K562 (cell line): ENCODE results near the gene CPT1B. TPM values are rescaled to one million over a fixed set of nuclear protein-coding genes. Genes with fewer than 3 reads are reported as not detected.

Source experiments
- ATAC-seq: fragments of 200-7000 bp; cut with Tn5 transposase; 3 replicates; pipeline ENCODE4 v1.9.1; 2020; ENCODE audit warnings: moderate library complexity
- BruUV-seq: library from RNA; stranded (reverse); fragments of 400-500 nt; replicated peaks from 2 replicates; lab custom pipeline; 2021; lab: Mats Ljungman, UMichigan
- CTCF ChIA-PET: fragments of 300-600 bp; formaldehyde crosslinking; extraction: SDS; loops from one replicate; lab custom pipeline; 2021; ENCODE audit warnings: low intra/inter-chr PET ratio; lab: Yijun Ruan, JAX
- POLR2A ChIA-PET: fragments of 300-600, 350-650 bp; sonication (Branson Sonifier 250); formaldehyde crosslinking; extraction: SDS; loops from one replicate; lab custom pipeline; 2021; ENCODE audit warnings: antibody characterized with exemption, inconsistent platforms; lab: Yijun Ruan, JAX
- DNase-seq, 4 experiments: peaks; one replicate each; pipeline versions ENCODE4 v3.0.0 to v3.0.0-alpha.2; 2011 to 2018; ENCODE audit warnings: low spot score in 3 of 4, mixed read lengths in 3 of 4; ENCODE audit errors: extremely low read depth in 1 of 4
- FAIRE-seq: peaks from 2 replicates; lab custom pipeline; 2011; peaks lifted over from hg19 to GRCh38; lab: Jason Lieb, UNC
- H2AFZ ChIP-seq: 2 replicates; pipeline ENCODE4 v1.6.0; 2011; ENCODE audit warnings: low read depth, low read length, control low read depth, inconsistent platforms
- H3K27ac ChIP-seq: fragments of 200-600 bp; 3 replicates; pipeline ENCODE4 v1.8.0; 2011; ENCODE audit warnings: low read depth, mild to moderate bottlenecking, control low read depth, inconsistent platforms, low read length, moderate library complexity, mixed read lengths; ENCODE audit errors: extremely low read depth
- H3K27me3 ChIP-seq, 2 experiments: fragments of 300-600 bp in 1 of 2; 2 replicates in 1 of 2; 3 replicates in 1 of 2; pipeline versions ENCODE4 v1.6.0 to v1.8.0; 2011; ENCODE audit warnings: inconsistent platforms in 2 of 2, low read length in 2 of 2, mild to moderate bottlenecking in 1 of 2, mixed read lengths in 1 of 2, moderate library complexity in 1 of 2; ENCODE audit not compliant: control insufficient read depth in 2 of 2, insufficient read depth in 2 of 2
- H3K36me3 ChIP-seq: fragments of 300-600 bp; 3 replicates; pipeline ENCODE4 v1.8.0; 2011; ENCODE audit warnings: mild to moderate bottlenecking, low read length, inconsistent platforms; ENCODE audit not compliant: control insufficient read depth, insufficient read depth
- H3K4me1 ChIP-seq, 2 experiments: fragments of 200-600 bp in 1 of 2; replicated peaks in 1 of 2; 2 replicates in 1 of 2; 3 replicates in 1 of 2; pipeline versions ENCODE4 v1.5.1 to v1.8.0; 2011; ENCODE audit warnings: inconsistent platforms in 2 of 2, low read length in 2 of 2, mild to moderate bottlenecking in 1 of 2, mixed read lengths in 1 of 2, moderate library complexity in 1 of 2; ENCODE audit not compliant: control insufficient read depth in 2 of 2, insufficient read depth in 2 of 2
- H3K4me2 ChIP-seq: 2 replicates; pipeline ENCODE4 v1.6.1; 2011; ENCODE audit warnings: low read length, control low read depth, inconsistent platforms, mixed read lengths; ENCODE audit not compliant: insufficient read depth
- H3K4me3 ChIP-seq: fragments of 200-600 bp; sonication (generic), shearing (Covaris generic); 2 replicates; pipeline ENCODE4 v1.5.1; 2016; ENCODE audit warnings: control low read depth, inconsistent platforms
- H3K79me2 ChIP-seq: fragments of 200-600 bp; 3 replicates; pipeline ENCODE4 v1.8.0; 2011; ENCODE audit warnings: low read length, inconsistent platforms; ENCODE audit not compliant: control insufficient read depth, insufficient read depth
- H3K9ac ChIP-seq, 2 experiments: 2 replicates each; pipeline versions ENCODE4 v1.6.0 to v1.6.1; 2011; ENCODE audit warnings: low read depth in 2 of 2, low read length in 2 of 2, control low read depth in 1 of 2, inconsistent platforms in 1 of 2, mild to moderate bottlenecking in 1 of 2, mixed read lengths in 1 of 2; ENCODE audit not compliant: insufficient read depth in 1 of 2
- H3K9me1 ChIP-seq: one replicate; pipeline ENCODE4 v1.6.0; 2011; ENCODE audit warnings: inconsistent platforms, mild to moderate bottlenecking, low read length, moderate library complexity; ENCODE audit not compliant: control insufficient read depth, insufficient read depth
- H3K9me3 ChIP-seq: replicated peaks from 2 replicates; pipeline ENCODE4 v1.5.1; 2011; ENCODE audit warnings: low read depth, low read length, inconsistent platforms; ENCODE audit not compliant: control insufficient read depth, insufficient read depth
- H4K20me1 ChIP-seq: replicated peaks from 2 replicates; pipeline ENCODE4 v1.6.1; 2011; ENCODE audit warnings: low read length, inconsistent platforms, mixed read lengths; ENCODE audit not compliant: control insufficient read depth, insufficient read depth
- CBX3 ChIP-seq, 2 experiments: IDR thresholded peaks; 1 replicate in 1 of 2; 2 replicates in 1 of 2; pipeline ENCODE4 v1.6.1; 2012; ENCODE audit warnings: inconsistent platforms in 2 of 2, low read length in 2 of 2, borderline replicate concordance in 1 of 2, control low read depth in 1 of 2
- GTF2B ChIP-seq: IDR thresholded peaks from 2 replicates; pipeline ENCODE4 v1.6.1; 2011; ENCODE audit not compliant: insufficient read length; ENCODE audit errors: extremely low read depth
- HINFP ChIP-seq: fragments of 450-650 bp; conservative IDR thresholded peaks from 2 replicates; pipeline ENCODE4 v1.6.1; 2016; ENCODE audit warnings: missing genetic modification characterization, low read depth, mild to moderate bottlenecking, control low read depth, missing compliant biosample characterization
- ILF3 ChIP-seq: fragments of 450-650 bp; IDR thresholded peaks from 2 replicates; pipeline ENCODE4 v1.6.1; 2018; ENCODE audit warnings: antibody characterized with exemption, mild to moderate bottlenecking, moderate library complexity, borderline replicate concordance
- JUND ChIP-seq, 2 experiments: IDR thresholded peaks; 2 replicates in 1 of 2; 3 replicates in 1 of 2; pipeline ENCODE4 v1.6.1; 2011; ENCODE audit warnings: borderline replicate concordance in 2 of 2, low read depth in 2 of 2, low read length in 2 of 2, improper control_type of control experiment in 1 of 2, missing biosample characterization in 1 of 2, missing genetic modification characterization in 1 of 2, missing genetic modification reagents in 1 of 2
- NR2C1 ChIP-seq, 2 experiments: fragments of 450-650 bp; IDR thresholded peaks; 2 replicates each; pipeline ENCODE4 v1.6.1; 2017; ENCODE audit warnings: mild to moderate bottlenecking in 2 of 2, antibody characterized with exemption in 1 of 2, inconsistent platforms in 1 of 2, missing compliant biosample characterization in 1 of 2, missing genetic modification characterization in 1 of 2
- PML ChIP-seq: IDR thresholded peaks from 2 replicates; pipeline ENCODE4 v1.6.1; 2012; ENCODE audit warnings: low read length, inconsistent platforms
- RBM34 ChIP-seq: fragments of 200-400 bp; formaldehyde crosslinking; IDR thresholded peaks from 2 replicates; pipeline ENCODE4 v1.6.1; 2018; ENCODE audit warnings: low read length, borderline replicate concordance; ENCODE audit not compliant: insufficient read depth
- ZFP91 ChIP-seq: sonication (generic); formaldehyde crosslinking; IDR thresholded peaks from 2 replicates; pipeline ENCODE4 v1.8.0; 2022; ENCODE audit warnings: mild to moderate bottlenecking, missing genetic modification reagents
- ZNF282 ChIP-seq: sonication (generic); formaldehyde crosslinking; IDR thresholded peaks from 2 replicates; pipeline ENCODE4 v1.8.1; 2023; ENCODE audit warnings: missing genetic modification reagents
- ZNF511 ChIP-seq: sonication (generic); formaldehyde crosslinking; IDR thresholded peaks from 2 replicates; pipeline ENCODE4 v1.8.0; 2022; ENCODE audit warnings: mild to moderate bottlenecking, missing genetic modification reagents
- WGBS: fragments of 100-300 bp; shearing (Covaris generic); methylation state at CpG from one replicate; pipeline ENCODE4 v1.1.6; 2016; ENCODE audit warnings: low coverage, mixed read lengths; ENCODE audit not compliant: insufficient coverage; ENCODE audit errors: missing lambda C conversion rate; 5-methylcytosine and 5-hydroxymethylcytosine counted together
- in situ Hi-C: fragments of 300-500 bp; cut with MboI; formaldehyde crosslinking; loops from 4 replicates; pipeline ENCODE4 v1.15.0; 2018; ENCODE audit warnings: inconsistent platforms, mixed read lengths
- intact Hi-C: fragments of 100-400 bp; cut with micrococcal nuclease; formaldehyde crosslinking; loops from 2 replicates; pipeline ENCODE4 v1.14.2; 2022
- polyA plus RNA-seq, 8 experiments: library from polyadenylated mRNA; depleted of rRNA in 4 of 8; stranded (reverse) in 5 of 8; unstranded in 3 of 8; fragments of >200 nt; fragmentation: Nextera tagmentation in 2 of 8; fragmentation: Illumina TruSeq in 1 of 8; extraction: Ambion mirVana in 2 of 8; extraction: Trizol in 1 of 8; gene quantifications; 2 replicates each; pipeline versions ENCODE4 v1.2.1 to v1.2.3, GENCODE V29; 2011 to 2014; ENCODE audit warnings: inconsistent platforms in 1 of 8, missing spikeins in 1 of 8
- total RNA-seq, 7 experiments: library from RNA; depleted of rRNA in 6 of 7; stranded (reverse); fragments of >200 nt in 6 of 7; fragmentation: Illumina TruSeq in 2 of 7; extraction: Trizol in 2 of 7; gene quantifications; 2 replicates each; pipeline versions ENCODE4 v1.2.1 to v1.2.3, GENCODE V29; 2011 to 2021; ENCODE audit warnings: low replicate concordance in 1 of 7
- TF ChIP-seq, protein P1 (sequence below): IDR thresholded peaks from 3 replicates; pipeline ENCODE4 v1.6.1; 2011; ENCODE audit warnings: borderline replicate concordance, mild to moderate bottlenecking; ENCODE audit not compliant: insufficient read length, insufficient read depth

Gene CPT1B
- total and polyA plus RNA-seq, 9 of the 15 experiments (the other 6 are each of a cell fraction or from before 2014, with no cell fraction given), result 0.35 to 6.1 (median 2.6) TPM

- no peak for TF ChIP-seq GTF2B
Measured at GRCh38 chr22:50570861-50571260, 7.4 kb downstream of the CPT1B start (continued).

GRCh38 chr22:50569896-50570535 lies 8.2 kb downstream of the CPT1B start:
- ATAC-seq (no peak), FAIRE-seq (no peak), DNase-seq (no peak)
- Histone ChIP-seq H2AFZ (no peak overlapping the region), H3K4me2 (no peak overlapping the region), H3K79me2 (no peaks in the 10 kb centered on the region), H3K36me3 (no peaks in the 10 kb centered on the region), H3K4me3 (no peak overlapping the region), H3K27me3 (no peaks in the 10 kb centered on the region), H3K9ac (no peak overlapping the region), H3K9me1 (no peaks in the 10 kb centered on the region), H3K4me1 (peaks cover 0 to 10% of the 10 kb centered on the region in 2 experiments; a peak in 3 of 5 replicates), H3K9me3 (no peaks in the 10 kb centered on the region), H3K27ac (no peak overlapping the region), H4K20me1 (no peaks in the 10 kb centered on the region)
- in situ Hi-C loops, result loop anchor here (5.0 kb wide), 1 partner anchor 48 kb away; no protein-coding TSS in a partner anchor
- intact Hi-C loops, result no loop called here
- no TSS peak for BruUV-seq
- WGBS, result 72% methylated on average over 13 of the region's 13 CpGs
- ChIA-PET POLR2A (interaction anchor here (0.6 kb wide), 2 partner anchors 48 to 73 kb away, joined by 3 read pairs; no protein-coding TSS in a partner anchor), CTCF (no interaction called here)
- TF ChIP-seq, protein P1, sequence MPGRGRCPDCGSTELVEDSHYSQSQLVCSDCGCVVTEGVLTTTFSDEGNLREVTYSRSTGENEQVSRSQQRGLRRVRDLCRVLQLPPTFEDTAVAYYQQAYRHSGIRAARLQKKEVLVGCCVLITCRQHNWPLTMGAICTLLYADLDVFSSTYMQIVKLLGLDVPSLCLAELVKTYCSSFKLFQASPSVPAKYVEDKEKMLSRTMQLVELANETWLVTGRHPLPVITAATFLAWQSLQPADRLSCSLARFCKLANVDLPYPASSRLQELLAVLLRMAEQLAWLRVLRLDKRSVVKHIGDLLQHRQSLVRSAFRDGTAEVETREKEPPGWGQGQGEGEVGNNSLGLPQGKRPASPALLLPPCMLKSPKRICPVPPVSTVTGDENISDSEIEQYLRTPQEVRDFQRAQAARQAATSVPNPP, result no peak
- TF ChIP-seq RBM34 (no peak), ZNF282 (CRISPR knock-in tag) (no peak), NR2C1 (IDR thresholded peaks at IDR 0.05) (no peak), NR2C1 (tag; IDR thresholded peaks at IDR 0.05) (no peak), CBX3 (IDR thresholded peaks at IDR 0.05; ENCODE audit: borderline replicate concordance in 1 of 2, low read length in 2 of 2) (no peak), ILF3 (no peak), PML (no peak), HINFP (tag) (no peak), JUND (IDR thresholded peaks at IDR 0.05; ENCODE audit: borderline replicate concordance, low read depth, low read length) (no peak), JUND (tag; IDR thresholded peaks at IDR 0.05; ENCODE audit: borderline replicate concordance, low read depth, low read length) (no peak), ZFP91 (no peak), ZNF511 (CRISPR knock-in tag) (no peak)
